ENCODE results near the gene PPP2R2C. TPM values are rescaled to one million over a fixed set of nuclear protein-coding genes. Genes with fewer than 3 reads are reported as not detected.

Gene PPP2R2C
- total and polyA plus RNA-seq, 2 experiments from 2014 or later: 1.3 to 9.2 TPM

- TF ChIP-seq ZNF462 (CRISPR knock-in tag; IDR thresholded peaks at IDR 0.05): no peak
- no peak for TF ChIP-seq POLR2AphosphoS5 (IDR thresholded peaks at IDR 0.05; ENCODE audit: low read depth)
- TF ChIP-seq ETS1 (IDR thresholded peaks at IDR 0.05): no peak
- no peak for TF ChIP-seq EZH2phosphoT487 (IDR thresholded peaks at IDR 0.05; ENCODE audit: unreplicated experiment)
- no peak for TF ChIP-seq STAT1 (IDR thresholded peaks at IDR 0.05; ENCODE audit: unreplicated experiment)
Measured at GRCh38 chr4:6350646-6351045, 121.8 kb downstream of the PPP2R2C start (continued).

GRCh38 chr4:6349896-6350603, 122.4 kb downstream of the PPP2R2C start:
- H3K4me3 Mint-ChIP-seq: no peak overlapping the region
- Histone ChIP-seq H3K9me2 (ENCODE audit: insufficient read depth) (no peaks in the 10 kb centered on the region), H3K4me2 (no peak overlapping the region), H3K4me3 (no peak overlapping the region), H2AFZ (no peak overlapping the region), H3K27me3 (ENCODE audit: insufficient read depth) (no peaks in the 10 kb centered on the region), H4K20me1 (replicated peaks; ENCODE audit: insufficient read depth) (no peaks in the 10 kb centered on the region), H3K79me2 (replicated peaks; ENCODE audit: insufficient read depth) (no peaks in the 10 kb centered on the region), H3K4me1 (ENCODE audit: insufficient read depth) (no peaks in the 10 kb centered on the region), H3K36me3 (ENCODE audit: insufficient read depth) (no peaks in the 10 kb centered on the region), H3K27ac (ENCODE audit: low read depth) (no peak overlapping the region), H3F3A (replicated peaks; ENCODE audit: low read depth) (no peaks in the 10 kb centered on the region)
- ATAC-seq (no peak), DNase-seq (ENCODE audit: low spot score) (no peak)
- no peak overlapping the region for H3K27ac Mint-ChIP-seq
- no peaks in the 10 kb centered on the region for H3K9me3 Mint-ChIP-seq
- peaks cover 3% of the 10 kb centered on the region for H3K4me1 Mint-ChIP-seq
- no peaks in the 10 kb centered on the region for H3K36me3 Mint-ChIP-seq (ENCODE audit: low read depth)
- peaks cover 3% of the 10 kb centered on the region for H3K27me3 Mint-ChIP-seq (ENCODE audit: insufficient read depth, low read depth, poor library complexity)
- no peak for TF ChIP-seq POLR2AphosphoS5 (IDR thresholded peaks at IDR 0.05; ENCODE audit: low read depth)
- no peak for TF ChIP-seq ZNF114 (CRISPR knock-in tag; IDR thresholded peaks at IDR 0.05)
- no peak for TF ChIP-seq EZH2phosphoT487 (IDR thresholded peaks at IDR 0.05; ENCODE audit: unreplicated experiment)
- TF ChIP-seq STAT1 (IDR thresholded peaks at IDR 0.05; ENCODE audit: unreplicated experiment): no peak
- TF ChIP-seq ZNF331 (CRISPR knock-in tag; IDR thresholded peaks at IDR 0.05; ENCODE audit: low read depth): no peak
- no peak for TF ChIP-seq CTCF (conservative IDR thresholded peaks at IDR 0.05; ENCODE audit: low read depth in 2 of 2)
- TF ChIP-seq EZH2 (IDR thresholded peaks at IDR 0.05; ENCODE audit: low read depth, unreplicated experiment): no peak
- no peak for TF ChIP-seq JUNB (IDR thresholded peaks at IDR 0.05; ENCODE audit: unreplicated experiment)
- TF ChIP-seq ETS1 (IDR thresholded peaks at IDR 0.05): no peak
- TF ChIP-seq CREB1 (CRISPR knock-in tag; IDR thresholded peaks at IDR 0.05; ENCODE audit: low read depth): no peak

Data from GM23338 (cell line).